D721Med (cell line): ENCODE measurements around the gene SLC12A7.

Experiments
- DNase-seq: peaks from one replicate; pipeline ENCODE4 v3.0.0; 2011; ENCODE audit warnings: low spot score; ENCODE audit not compliant: insufficient read length
- FAIRE-seq: peaks from 2 replicates; lab custom pipeline; 2011; peaks lifted over from hg19 to GRCh38; lab: Jason Lieb, UNC
- TF ChIP-seq, protein P1 (sequence below): IDR thresholded peaks from 2 replicates; pipeline ENCODE4 v1.5.1; 2012; ENCODE audit warnings: mild to moderate bottlenecking, control low read depth; ENCODE audit not compliant: insufficient read depth; ENCODE audit errors: missing control alignments

SLC12A7 gene

DNA sequence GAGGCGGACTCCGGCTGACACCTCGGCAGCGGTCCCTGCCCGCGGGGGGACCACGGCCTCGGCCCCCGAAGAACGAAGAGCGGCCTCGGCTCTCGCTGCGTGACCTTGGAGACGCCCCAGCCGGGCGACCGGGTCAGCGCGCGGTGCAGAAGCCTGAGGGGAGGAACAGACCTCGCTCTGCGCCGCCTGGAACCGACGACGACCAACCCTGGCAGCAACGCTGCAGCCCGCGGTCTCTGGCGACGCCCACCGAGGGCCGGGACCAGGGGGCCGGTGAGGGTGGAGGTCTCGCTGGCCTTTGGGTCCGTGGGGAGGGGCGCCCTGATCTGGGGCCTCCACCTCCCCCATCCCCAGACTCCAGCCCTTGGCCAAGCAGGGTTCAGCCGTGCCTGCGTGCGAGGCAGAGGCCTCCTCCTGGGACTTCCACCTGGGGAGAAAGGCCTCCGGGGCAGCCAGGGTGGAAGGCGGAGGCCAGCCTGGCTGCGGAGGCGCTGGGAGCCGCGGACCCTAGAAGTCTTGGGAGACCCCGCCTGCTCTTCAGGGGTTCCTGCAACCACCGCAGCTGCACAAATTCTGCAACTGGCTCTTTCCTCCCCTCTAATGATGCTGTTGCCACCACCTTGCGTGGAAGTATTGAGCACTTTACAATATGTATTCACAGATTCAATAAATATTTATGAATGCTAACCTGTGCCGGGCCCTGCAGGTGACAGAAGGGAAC is 44.3 kb upstream of the SLC12A7 start:
- TF ChIP-seq, protein P1, sequence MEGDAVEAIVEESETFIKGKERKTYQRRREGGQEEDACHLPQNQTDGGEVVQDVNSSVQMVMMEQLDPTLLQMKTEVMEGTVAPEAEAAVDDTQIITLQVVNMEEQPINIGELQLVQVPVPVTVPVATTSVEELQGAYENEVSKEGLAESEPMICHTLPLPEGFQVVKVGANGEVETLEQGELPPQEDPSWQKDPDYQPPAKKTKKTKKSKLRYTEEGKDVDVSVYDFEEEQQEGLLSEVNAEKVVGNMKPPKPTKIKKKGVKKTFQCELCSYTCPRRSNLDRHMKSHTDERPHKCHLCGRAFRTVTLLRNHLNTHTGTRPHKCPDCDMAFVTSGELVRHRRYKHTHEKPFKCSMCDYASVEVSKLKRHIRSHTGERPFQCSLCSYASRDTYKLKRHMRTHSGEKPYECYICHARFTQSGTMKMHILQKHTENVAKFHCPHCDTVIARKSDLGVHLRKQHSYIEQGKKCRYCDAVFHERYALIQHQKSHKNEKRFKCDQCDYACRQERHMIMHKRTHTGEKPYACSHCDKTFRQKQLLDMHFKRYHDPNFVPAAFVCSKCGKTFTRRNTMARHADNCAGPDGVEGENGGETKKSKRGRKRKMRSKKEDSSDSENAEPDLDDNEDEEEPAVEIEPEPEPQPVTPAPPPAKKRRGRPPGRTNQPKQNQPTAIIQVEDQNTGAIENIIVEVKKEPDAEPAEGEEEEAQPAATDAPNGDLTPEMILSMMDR = no peak
- no peak for DNase-seq
- no peak for FAIRE-seq

DNA sequence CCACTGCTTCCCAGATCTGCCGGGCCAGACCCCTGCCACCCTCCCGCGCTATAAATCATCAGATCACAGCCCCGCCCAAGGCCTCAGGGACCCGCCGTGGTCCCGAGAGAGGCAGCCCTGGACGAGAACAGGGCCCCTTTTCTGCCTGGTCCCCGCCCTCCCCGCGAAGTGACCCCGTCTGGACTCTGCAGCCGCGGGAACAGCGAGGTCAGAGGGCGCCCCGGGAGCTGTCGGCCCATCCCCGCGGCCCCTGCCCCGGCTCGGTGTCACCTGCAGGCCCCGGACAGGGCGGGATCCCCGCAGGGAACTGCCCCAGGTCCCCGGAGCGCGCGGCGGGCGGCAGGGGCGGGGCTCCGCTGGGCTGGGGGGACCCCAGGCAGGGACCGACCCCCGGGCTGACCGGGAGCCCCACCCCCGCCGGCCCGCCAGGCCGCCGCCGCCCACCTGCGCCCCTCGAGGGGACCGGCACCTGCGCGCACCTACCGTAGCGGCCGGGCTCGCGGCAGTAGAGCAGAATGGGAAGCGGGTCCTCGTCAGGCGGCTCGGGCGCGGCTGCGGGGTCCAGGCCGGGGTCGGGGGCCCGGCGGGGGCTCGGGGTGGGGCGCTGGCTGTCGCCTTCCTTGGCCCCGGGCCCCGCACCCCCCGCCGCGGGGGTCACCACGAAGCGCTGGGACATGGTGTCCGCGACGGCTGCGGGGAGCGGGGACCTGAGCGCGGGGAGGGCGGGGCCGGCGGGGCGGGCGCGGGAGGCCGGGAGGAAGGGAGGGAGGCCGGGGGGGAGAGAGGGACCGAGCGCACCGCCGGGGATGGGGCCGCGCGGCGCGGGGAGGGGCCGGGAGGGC is 43.5 kb upstream of the SLC12A7 start:
- no peak for DNase-seq
- TF ChIP-seq, protein P1 = no peak
- FAIRE-seq = no peak

DNA sequence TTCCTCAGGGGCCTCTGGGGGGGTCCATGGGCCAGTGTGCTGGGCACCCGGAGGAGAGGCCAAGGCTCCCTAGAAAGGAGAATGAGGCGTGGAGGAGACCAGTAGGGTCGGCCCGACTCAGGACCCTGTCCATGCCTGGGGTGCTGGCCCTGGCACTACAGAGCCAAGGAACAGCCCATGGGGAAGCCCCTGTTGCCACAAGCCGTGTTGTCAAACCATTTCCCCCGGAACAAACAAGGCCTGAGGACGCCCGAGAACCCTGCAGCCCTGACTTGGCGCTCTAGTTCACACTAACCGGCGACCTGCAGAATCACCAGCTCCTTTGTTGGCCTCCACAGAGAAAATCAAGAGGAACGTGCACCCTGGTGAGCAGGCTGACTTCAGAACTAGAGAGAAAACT is 41.6 kb upstream of the SLC12A7 start:
- TF ChIP-seq, protein P1 = no peak
- no peak for FAIRE-seq
- DNase-seq = no peak

DNA sequence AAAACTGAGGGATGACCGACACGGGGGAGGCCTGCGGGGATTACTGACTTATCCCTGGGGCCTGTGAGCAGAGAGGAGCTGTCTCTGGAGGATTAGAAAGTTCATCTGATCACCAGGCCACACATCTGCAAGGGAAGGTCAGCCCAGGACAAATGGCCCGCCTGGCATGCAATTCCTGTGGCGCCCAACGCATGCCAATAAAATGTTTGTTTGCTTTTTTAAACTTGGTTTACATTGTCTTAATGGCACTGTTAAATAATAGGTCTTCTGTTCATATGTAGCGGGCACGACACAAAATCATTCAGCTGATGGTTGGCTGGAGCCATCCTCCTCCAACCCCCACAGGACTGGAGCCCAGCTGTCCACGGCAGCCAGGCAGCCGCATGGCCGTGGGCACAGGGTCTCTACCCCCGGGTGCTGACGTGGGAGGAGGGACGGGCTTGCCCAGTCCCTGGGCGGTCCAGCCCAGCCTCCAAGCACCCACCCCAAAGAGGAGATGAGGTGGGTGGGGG is 41.0 kb upstream of the SLC12A7 start:
- no peak for FAIRE-seq
- peak; percentile 86 for DNase-seq
- TF ChIP-seq, protein P1 = no peak

DNA sequence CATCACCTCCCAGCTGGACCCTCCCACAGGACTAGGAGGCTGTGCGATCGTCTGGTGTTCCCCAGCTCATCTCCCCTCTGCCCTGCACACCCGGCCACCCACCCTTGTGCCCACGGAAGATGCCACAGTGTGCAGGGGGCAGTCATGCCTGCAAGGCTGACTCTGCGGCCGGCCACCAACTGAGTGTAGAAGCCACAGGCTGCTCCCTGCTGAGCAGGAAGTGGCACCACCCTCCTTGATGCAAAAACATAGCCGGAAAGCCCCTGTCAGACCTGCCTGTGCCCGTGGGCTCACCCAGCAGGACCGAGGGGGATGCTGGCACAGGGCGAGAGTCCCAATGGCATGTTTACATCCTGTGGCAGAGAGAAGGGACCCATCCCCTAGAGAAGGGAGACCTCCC is 40.3 kb upstream of the SLC12A7 start:
- no peak for DNase-seq
- TF ChIP-seq, protein P1 = no peak
- FAIRE-seq = no peak

DNA sequence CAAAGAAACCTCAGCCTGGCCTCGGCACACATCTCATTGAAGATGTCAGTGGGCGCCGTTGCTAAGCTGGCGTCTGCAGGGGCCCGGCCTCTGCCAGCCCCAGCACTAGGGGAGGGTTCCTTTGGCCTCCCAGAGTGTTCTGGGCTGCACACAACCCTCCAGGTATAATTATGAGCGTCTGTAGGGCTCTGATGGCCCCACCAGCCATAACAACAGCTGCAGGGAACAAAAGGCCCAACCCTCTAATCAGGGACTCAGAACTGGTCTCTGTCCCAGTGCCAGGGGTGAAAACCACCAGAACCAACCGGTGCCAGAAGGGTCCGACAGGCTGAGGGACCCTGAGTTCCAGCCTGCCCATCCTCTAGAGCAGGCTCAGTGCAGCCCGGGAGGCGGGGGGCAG is 39.5 kb upstream of the SLC12A7 start:
- no peak for DNase-seq

More for the DNA sequence above, 39.5 kb upstream of the SLC12A7 start:
- no peak for FAIRE-seq
- TF ChIP-seq, protein P1 = no peak
